ENCODE results near the gene ELF5. TPM values are rescaled to one million over a fixed set of nuclear protein-coding genes. Genes with fewer than 3 reads are reported as not detected.

The ELF5 gene
- total and polyA plus RNA-seq, 2 experiments from 2014 or later = not detected

DNA sequence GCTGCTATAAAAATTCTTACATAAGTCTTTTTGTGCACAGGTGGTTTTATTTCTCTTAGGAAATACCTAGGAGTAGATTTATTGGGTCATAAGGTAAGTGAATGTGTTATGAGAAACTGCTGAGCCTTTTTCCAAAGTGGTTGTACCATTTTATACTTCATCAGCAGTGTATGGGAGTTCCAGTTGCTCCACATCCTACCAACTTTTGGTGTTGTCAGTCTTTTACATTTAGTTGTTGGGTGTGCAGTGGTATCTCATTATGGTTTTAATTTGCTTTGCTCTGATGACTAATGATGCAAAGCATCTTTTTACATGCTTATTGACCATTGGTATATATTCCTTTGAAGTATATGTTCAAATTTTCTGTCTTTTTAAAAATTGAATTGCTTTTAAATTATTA lies 71.8 kb downstream of the ELF5 start:
- H3K79me2 ChIP-seq (ENCODE audit: insufficient read depth) = peaks cover 83% of the 10 kb centered on the region
- DNase-seq = no peak
- no peak for TF ChIP-seq EZH2 (IDR thresholded peaks at IDR 0.05; ENCODE audit: insufficient read depth, poor library complexity, severe bottlenecking)
- no peak for TF ChIP-seq EZH2phosphoT487 (IDR thresholded peaks at IDR 0.05; ENCODE audit: insufficient read depth, low read depth)
- H3K27me3 ChIP-seq (replicated peaks; ENCODE audit: insufficient read depth) = no peaks in the 10 kb centered on the region
- in situ Hi-C loops (cut with MboI) = no loop called here
- no peaks in the 10 kb centered on the region; the same call in 1 of the 2 replicates for H3K9me2 ChIP-seq (ENCODE audit: insufficient read depth)
- H4K20me1 ChIP-seq (ENCODE audit: insufficient read depth) = no peaks in the 10 kb centered on the region
- H2AFZ ChIP-seq = no peak overlapping the region
- H3K4me1 ChIP-seq (ENCODE audit: insufficient read depth) = peaks cover 15% of the 10 kb centered on the region; the same call in 1 of the 2 replicates
- H3K4me2 ChIP-seq (ENCODE audit: unreplicated experiment) = no peak overlapping the region
- no peak overlapping the region for H3K4me3 ChIP-seq
- no peaks in the 10 kb centered on the region for H3K9me3 ChIP-seq (ENCODE audit: low read depth)
- H3K36me3 ChIP-seq (ENCODE audit: low read depth) = no peaks in the 10 kb centered on the region
- no peak overlapping the region for H3K27ac ChIP-seq
- H3K9ac ChIP-seq = no peak overlapping the region
- no peaks in the 10 kb centered on the region for H3F3A ChIP-seq (ENCODE audit: insufficient read depth)

DNA sequence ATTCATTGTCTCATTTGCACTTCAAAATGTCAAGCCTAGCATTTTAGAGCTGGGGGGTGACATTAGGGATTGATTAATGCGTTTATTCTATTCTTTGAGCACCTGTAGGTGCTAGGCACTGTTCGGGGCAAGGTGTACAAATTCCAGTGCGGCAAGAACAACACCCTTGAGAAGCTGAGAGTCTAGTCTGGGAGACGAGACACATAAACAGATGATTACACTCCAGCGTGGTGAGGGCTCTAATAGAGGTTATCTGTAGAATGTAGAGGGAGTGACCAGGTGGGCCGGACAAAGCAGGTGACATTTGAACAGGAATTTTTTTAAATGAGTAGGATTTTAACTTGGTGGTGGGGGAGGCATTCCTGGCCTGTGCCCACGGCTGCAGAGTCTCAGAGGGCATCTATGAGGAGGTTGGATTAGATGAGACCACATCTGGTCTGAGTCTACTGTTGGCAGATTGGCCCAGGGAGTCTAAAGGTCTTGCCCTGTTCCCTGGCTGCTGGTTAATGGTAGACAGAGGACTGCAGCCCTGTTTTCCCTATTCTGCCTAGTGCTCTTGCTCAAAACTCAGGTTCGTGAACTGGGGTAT lies 73.9 kb downstream of the ELF5 start:
- in situ Hi-C loops (cut with MboI) = no loop called here
- H3K27me3 ChIP-seq (replicated peaks; ENCODE audit: insufficient read depth) = no peaks in the 10 kb centered on the region
- no peaks in the 10 kb centered on the region for H3K9me3 ChIP-seq (ENCODE audit: low read depth)
- H3K9me2 ChIP-seq (ENCODE audit: insufficient read depth) = no peaks in the 10 kb centered on the region; the same call in 1 of the 2 replicates
- peak overlapping the region; percentile 86 for H3K4me2 ChIP-seq (ENCODE audit: unreplicated experiment)
- peaks cover 63% of the 10 kb centered on the region for H3K79me2 ChIP-seq (ENCODE audit: insufficient read depth)
- H2AFZ ChIP-seq = peak overlapping the region; percentile 92
- no peak for TF ChIP-seq EZH2phosphoT487 (IDR thresholded peaks at IDR 0.05; ENCODE audit: insufficient read depth, low read depth)
- TF ChIP-seq EZH2 (IDR thresholded peaks at IDR 0.05; ENCODE audit: insufficient read depth, poor library complexity, severe bottlenecking) = no peak
- peak overlapping the region; percentile 81 for H3K4me3 ChIP-seq
- 11 to 12% methylated on average over 8 of the region's 8 CpGs for WGBS, 2 experiments (ENCODE audit: low coverage in 1 of 2, low lambda C conversion rate in 2 of 2, missing lambda C conversion rate in 2 of 2)
- H3F3A ChIP-seq (ENCODE audit: insufficient read depth) = no peaks in the 10 kb centered on the region
- H3K4me1 ChIP-seq (ENCODE audit: insufficient read depth) = peaks cover 15% of the 10 kb centered on the region; the same call in 1 of the 2 replicates
- H4K20me1 ChIP-seq (ENCODE audit: insufficient read depth) = no peaks in the 10 kb centered on the region
- H3K36me3 ChIP-seq (ENCODE audit: low read depth) = no peaks in the 10 kb centered on the region
- no peak overlapping the region for H3K27ac ChIP-seq
- peak; percentile 6 for DNase-seq
- peak overlapping the region; percentile 87 for H3K9ac ChIP-seq

DNA sequence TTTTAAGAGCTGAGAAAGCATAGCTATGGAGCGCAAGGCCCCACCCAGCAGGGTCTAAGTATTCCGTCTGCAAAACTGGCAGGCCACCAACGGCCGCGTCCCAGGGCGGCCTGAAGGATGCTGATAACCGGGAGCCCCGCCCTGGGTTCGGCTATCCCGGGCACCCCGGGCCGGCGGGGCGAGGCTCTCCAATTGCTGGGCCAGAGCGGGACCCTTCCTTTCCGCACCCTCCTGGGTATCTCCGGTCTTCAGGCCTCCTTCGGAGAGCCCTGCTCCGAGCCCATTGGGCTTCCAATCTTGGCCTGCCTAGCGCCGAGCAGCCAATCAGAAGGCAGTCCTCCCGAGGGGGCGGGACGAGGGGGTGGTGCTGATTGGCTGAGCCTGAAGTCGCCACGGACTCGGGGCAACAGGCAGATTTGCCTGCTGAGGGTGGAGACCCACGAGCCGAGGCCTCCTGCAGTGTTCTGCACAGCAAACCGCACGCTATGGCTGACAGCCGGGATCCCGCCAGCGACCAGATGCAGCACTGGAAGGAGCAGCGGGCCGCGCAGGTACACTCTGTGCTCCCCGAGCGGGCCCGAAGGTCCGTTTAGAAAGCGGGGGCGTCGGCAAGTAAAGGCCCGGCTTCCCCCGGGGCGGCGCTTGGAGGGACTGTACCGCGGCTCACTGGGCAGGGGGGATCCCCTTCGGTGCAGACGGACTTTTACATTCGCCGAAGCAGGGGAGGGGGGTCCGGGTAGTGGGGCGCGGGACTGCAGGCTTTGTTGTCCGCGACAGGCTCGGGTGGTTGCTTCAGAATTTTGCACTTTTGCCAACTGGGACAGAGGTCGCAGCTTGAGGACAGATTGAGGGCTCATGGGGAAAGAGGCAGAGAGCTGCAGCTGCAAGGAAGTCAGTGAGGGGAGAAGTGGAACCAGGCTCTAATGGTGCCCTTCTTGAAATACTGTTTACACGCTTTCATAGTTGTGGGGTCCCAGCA lies 74.8 kb downstream of the ELF5 start, which contains the start of gene CAT:
CAT (plus strand) TSS at position 406 of the 979 bp plus-strand sequence; CDS start at position 486, 80 bp downstream.
- peak within 1 kb of the TSS; percentile 81 for H3K4me3 ChIP-seq
- H3F3A ChIP-seq (ENCODE audit: insufficient read depth) = no peaks in the 10 kb centered on the region
- H4K20me1 ChIP-seq (ENCODE audit: insufficient read depth) = no peaks in the 10 kb centered on the region
- peak within 1 kb of the TSS; percentile 91 for H3K4me2 ChIP-seq (ENCODE audit: unreplicated experiment)
- H3K79me2 ChIP-seq (ENCODE audit: insufficient read depth) = peaks cover 54% of the 10 kb centered on the region
- no peak for TF ChIP-seq EZH2 (IDR thresholded peaks at IDR 0.05; ENCODE audit: insufficient read depth, poor library complexity, severe bottlenecking)
- TF ChIP-seq EZH2phosphoT487 (IDR thresholded peaks at IDR 0.05; ENCODE audit: insufficient read depth, low read depth) = no peak
- no peaks in the 10 kb centered on the region for H3K9me3 ChIP-seq (ENCODE audit: low read depth)
- no peaks in the 10 kb centered on the region for H3K27me3 ChIP-seq (replicated peaks; ENCODE audit: insufficient read depth)
- H3K4me1 ChIP-seq (ENCODE audit: insufficient read depth) = peaks cover 15% of the 10 kb centered on the region; the same call in 1 of the 2 replicates
- no peaks in the 10 kb centered on the region; the same call in 1 of the 2 replicates for H3K9me2 ChIP-seq (ENCODE audit: insufficient read depth)
- no peaks in the 10 kb centered on the region for H3K36me3 ChIP-seq (ENCODE audit: low read depth)
- 1 to 2% methylated on average over 50 to 55 of the region's 62 CpGs for WGBS, 2 experiments (ENCODE audit: low coverage in 1 of 2, low lambda C conversion rate in 2 of 2, missing lambda C conversion rate in 2 of 2)
- in situ Hi-C loops (cut with MboI) = no loop called here
- H3K9ac ChIP-seq = peak within 1 kb of the TSS; percentile 87
- peak within 1 kb of the TSS; percentile 92 for H2AFZ ChIP-seq
- peak within 1 kb of the TSS; percentile 67 for H3K27ac ChIP-seq
- DNase-seq = peak; percentile 99

DNA sequence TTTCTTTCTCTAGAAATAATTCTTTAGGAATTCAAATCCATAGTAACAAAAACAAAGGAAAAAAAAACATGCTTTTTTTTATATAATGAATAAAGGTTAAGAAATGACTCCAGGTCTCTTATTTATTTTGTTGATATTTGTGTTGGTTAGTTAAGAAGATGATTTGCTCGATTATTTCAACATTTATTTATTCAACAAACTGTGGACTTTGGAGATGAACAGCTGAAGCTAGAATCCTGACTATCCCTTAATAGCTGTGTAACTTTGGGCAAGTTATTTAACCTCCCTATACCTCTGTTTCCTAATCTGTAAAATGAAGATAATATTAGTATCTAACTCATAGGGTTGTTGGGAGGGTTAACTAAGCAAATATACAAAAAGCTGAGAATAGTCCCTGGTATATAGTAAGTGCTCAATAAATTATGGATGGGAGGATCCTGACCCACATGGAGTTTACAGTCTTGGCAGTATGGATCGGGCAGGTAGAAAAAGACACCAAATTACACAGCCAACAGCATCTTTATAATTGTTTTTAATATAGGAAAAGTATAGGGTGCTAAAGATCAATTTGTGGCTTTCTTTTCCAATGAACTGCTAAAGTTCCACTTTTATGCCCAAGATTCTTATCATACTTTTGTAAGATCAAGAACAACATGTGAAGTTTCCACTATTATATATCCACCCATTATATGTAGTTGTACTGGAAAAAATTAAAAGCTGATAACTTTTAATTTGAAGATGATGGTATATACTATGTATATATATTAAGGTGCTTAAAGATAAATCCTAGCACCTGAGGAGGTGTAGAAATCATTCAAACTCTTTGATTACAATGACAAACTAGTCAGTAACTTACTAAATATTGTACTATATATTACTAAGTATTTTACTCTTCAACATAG lies 76.1 kb downstream of the ELF5 start:
- H3K27me3 ChIP-seq (replicated peaks; ENCODE audit: insufficient read depth) = no peaks in the 10 kb centered on the region
- H3K9me2 ChIP-seq (ENCODE audit: insufficient read depth) = no peaks in the 10 kb centered on the region; the same call in 1 of the 2 replicates
- 88 to 94% methylated on average over 2 of the region's 2 CpGs for WGBS, 2 experiments (ENCODE audit: low coverage in 1 of 2, low lambda C conversion rate in 2 of 2, missing lambda C conversion rate in 2 of 2)
- H3K9me3 ChIP-seq (ENCODE audit: low read depth) = no peaks in the 10 kb centered on the region
- H4K20me1 ChIP-seq (ENCODE audit: insufficient read depth) = no peaks in the 10 kb centered on the region
- H3K4me2 ChIP-seq (ENCODE audit: unreplicated experiment) = peak overlapping the region; percentile 91
- H3K4me3 ChIP-seq = peak overlapping the region; percentile 81
- H3K4me1 ChIP-seq (ENCODE audit: insufficient read depth) = peaks cover 15% of the 10 kb centered on the region; the same call in 1 of the 2 replicates
- no peak for DNase-seq
- H3K36me3 ChIP-seq (ENCODE audit: low read depth) = no peaks in the 10 kb centered on the region
- peak overlapping the region; percentile 87 for H3K9ac ChIP-seq
- peak overlapping the region; percentile 92 for H2AFZ ChIP-seq
- no peak overlapping the region for H3K27ac ChIP-seq
- in situ Hi-C loops (cut with MboI) = no loop called here
- TF ChIP-seq EZH2phosphoT487 (IDR thresholded peaks at IDR 0.05; ENCODE audit: insufficient read depth, low read depth) = no peak
- no peak for TF ChIP-seq EZH2 (IDR thresholded peaks at IDR 0.05; ENCODE audit: insufficient read depth, poor library complexity, severe bottlenecking)
- H3K79me2 ChIP-seq (ENCODE audit: insufficient read depth) = peaks cover 41% of the 10 kb centered on the region
- no peaks in the 10 kb centered on the region for H3F3A ChIP-seq (ENCODE audit: insufficient read depth)
